CD14-positive monocyte (primary cell): ENCODE measurements around the gene UBAP2L. TPM values are rescaled to one million over a fixed set of nuclear protein-coding genes. Genes with fewer than 3 reads are reported as not detected.

ENCODE experiments used
- DNase-seq, 3 donors: peaks; one replicate each; pipeline ENCODE4 v3.0.0-alpha.2; 2011 to 2022
- H2AFZ ChIP-seq: 2 replicates; pipeline ENCODE4 v1.6.0; 2012; ENCODE audit warnings: mild to moderate bottlenecking, low read depth, low read length, inconsistent platforms; ENCODE audit not compliant: insufficient read depth, poor library complexity, severe bottlenecking
- H3K27ac ChIP-seq, 2 donors: 1 replicate in 1 of 2; 2 replicates in 1 of 2; pipeline ENCODE4 v1.5.1; 2012 to 2013; ENCODE audit warnings: low read length in 2 of 2, control low read depth in 1 of 2, inconsistent platforms in 1 of 2, low read depth in 1 of 2, mild to moderate bottlenecking in 1 of 2
- H3K27me3 ChIP-seq, 2 donors: one replicate each; pipeline versions ENCODE4 v1.6.0 to v1.6.1; 2011 to 2013; ENCODE audit warnings: low read length in 2 of 2; ENCODE audit not compliant: control insufficient read depth in 2 of 2, insufficient read depth in 2 of 2
- H3K36me3 ChIP-seq, 2 donors: replicated peaks in 1 of 2; 1 replicate in 1 of 2; 2 replicates in 1 of 2; pipeline versions ENCODE4 v1.5.1 to v1.6.1; 2012 to 2013; ENCODE audit warnings: low read length in 2 of 2, control low read depth in 1 of 2, inconsistent platforms in 1 of 2, mild to moderate bottlenecking in 1 of 2; ENCODE audit not compliant: insufficient read depth in 2 of 2, control insufficient read depth in 1 of 2
- H3K4me1 ChIP-seq, 2 donors: 1 replicate in 1 of 2; 2 replicates in 1 of 2; pipeline versions ENCODE4 v1.5.1 to v1.6.1; 2012 to 2013; ENCODE audit warnings: low read length in 2 of 2, control low read depth in 1 of 2, inconsistent platforms in 1 of 2, mild to moderate bottlenecking in 1 of 2, moderate library complexity in 1 of 2; ENCODE audit not compliant: insufficient read depth in 2 of 2, control insufficient read depth in 1 of 2
- H3K4me2 ChIP-seq: replicated peaks from 2 replicates; pipeline ENCODE3; 2012; ENCODE audit warnings: low read length, moderate library complexity, mild to moderate bottlenecking; ENCODE audit not compliant: poor library complexity, severe bottlenecking; ENCODE audit errors: extremely low read depth
- H3K4me3 ChIP-seq, 3 experiments: fragments of 200-600 bp in 1 of 3; sonication (generic) in 1 of 3; replicated peaks in 1 of 3; 1 replicate in 2 of 3; 2 replicates in 1 of 3; pipeline ENCODE4 v1.5.1; 2011 to 2013; ENCODE audit warnings: low read length in 3 of 3, mild to moderate bottlenecking in 3 of 3, control low read depth in 2 of 3, low read depth in 2 of 3, inconsistent platforms in 1 of 3, moderate library complexity in 1 of 3
- H3K79me2 ChIP-seq: 2 replicates; pipeline ENCODE4 v1.6.0; 2012; ENCODE audit warnings: mild to moderate bottlenecking, control low read depth, inconsistent platforms, low read length, moderate library complexity; ENCODE audit not compliant: insufficient read depth
- H3K9ac ChIP-seq: 2 replicates; pipeline ENCODE4 v1.6.0; 2017; ENCODE audit warnings: low read length, mild to moderate bottlenecking; ENCODE audit not compliant: insufficient read depth, poor library complexity, severe bottlenecking
- H3K9me3 ChIP-seq, 2 donors: replicated peaks in 1 of 2; 1 replicate in 1 of 2; 2 replicates in 1 of 2; pipeline versions ENCODE4 v1.5.1 to v1.6.1; 2012 to 2013; ENCODE audit warnings: low read length in 2 of 2, control low read depth in 1 of 2; ENCODE audit not compliant: control insufficient read depth in 1 of 2, insufficient read depth in 1 of 2
- H4K20me1 ChIP-seq: 2 replicates; pipeline ENCODE4 v1.6.0; 2012; ENCODE audit warnings: mild to moderate bottlenecking, low read length, control low read depth, moderate library complexity; ENCODE audit not compliant: insufficient read depth
- H3K27ac Mint-ChIP-seq, 7 donors: one replicate each; pipeline ENCODE4 v1.8.0; 2020; ENCODE audit warnings: mild to moderate bottlenecking in 7 of 7, mixed read lengths in 7 of 7, moderate library complexity in 6 of 7, inconsistent platforms in 2 of 7
- H3K27me3 Mint-ChIP-seq, 3 donors: one replicate each; pipeline ENCODE4 v1.8.0; 2021 to 2022; ENCODE audit warnings: low read depth in 3 of 3, mild to moderate bottlenecking in 3 of 3, mixed read lengths in 3 of 3, moderate library complexity in 3 of 3, inconsistent platforms in 1 of 3
- H3K36me3 Mint-ChIP-seq, 2 donors: one replicate each; pipeline ENCODE4 v1.8.0; 2020; ENCODE audit warnings: mixed read lengths in 2 of 2, inconsistent platforms in 1 of 2, mild to moderate bottlenecking in 1 of 2
- H3K4me1 Mint-ChIP-seq: one replicate; pipeline ENCODE4 v1.8.0; 2020; ENCODE audit warnings: mild to moderate bottlenecking, mixed read lengths
- H3K4me3 Mint-ChIP-seq, 2 donors: one replicate each; pipeline ENCODE4 v1.8.0; 2020; ENCODE audit warnings: mild to moderate bottlenecking in 2 of 2, mixed read lengths in 2 of 2, moderate library complexity in 1 of 2
- H3K9me3 Mint-ChIP-seq, 7 donors: one replicate each; pipeline ENCODE4 v1.8.0; 2020 to 2022; ENCODE audit warnings: mixed read lengths in 7 of 7, mild to moderate bottlenecking in 6 of 7, moderate library complexity in 6 of 7, inconsistent platforms in 2 of 7
- CTCF ChIP-seq: fragments of 200-600 bp; IDR thresholded peaks from one replicate; pipeline ENCODE4 v1.8.0; 2022; ENCODE audit warnings: antibody characterized with exemption, mild to moderate bottlenecking
- WGBS: methylation state at CpG from one replicate; pipeline ENCODE4 v1.1.5; 2013; ENCODE audit warnings: missing lambda C conversion rate; ENCODE audit not compliant: insufficient coverage; 5-methylcytosine and 5-hydroxymethylcytosine counted together
- intact Hi-C, 2 donors: fragments of 100-400 bp; cut with micrococcal nuclease; formaldehyde crosslinking; loops; one replicate each; pipeline versions ENCODE4 v1.15.0 to v1.15.1; 2023
- polyA plus RNA-seq, 3 donors: library from polyadenylated mRNA; depleted of rRNA in 1 of 3; unstranded in 2 of 3; stranded (reverse) in 1 of 3; fragments of 300-500 nt in 2 of 3; fragments of >200 nt in 1 of 3; fragmentation: Illumina TruSeq in 2 of 3; gene quantifications; 1 replicate in 2 of 3; 2 replicates in 1 of 3; pipeline ENCODE4 v1.2.3, GENCODE V29; 2012 to 2021

Gene UBAP2L
- polyA plus RNA-seq, 3 donors: 40.1 to 200 (median 46.8) TPM

- peaks cover 20% of the 10 kb centered on the region for H3K79me2 ChIP-seq
- H3K4me2 ChIP-seq: no peak overlapping the region
- no peak overlapping the region for H2AFZ ChIP-seq
- no CpG with 5 or more reads among the region's 2 CpGs for WGBS
- Mint-ChIP-seq H3K4me3 (no peak overlapping the region), H3K27ac (no peak overlapping the region), H3K27me3 (peaks cover 0 to 4% (median 0%) of the 10 kb centered on the region in 3 donors), H3K36me3 (peaks cover 3 to 4% of the 10 kb centered on the region in 2 donors), H3K4me1 (peaks cover 22% of the 10 kb centered on the region), H3K9me3 (peaks cover 0 to 4% (median 0%) of the 10 kb centered on the region in 7 donors)
- no peak overlapping the region for H3K9ac ChIP-seq
- H3K36me3 ChIP-seq: no peaks in the 10 kb centered on the region
- no peaks in the 10 kb centered on the region for H3K27me3 ChIP-seq
- intact Hi-C loops: loop anchor here in 1 of 2 donors (10.0 kb wide), 1 partner anchor 62 kb away; no protein-coding TSS in a partner anchor
- no peak overlapping the region for H3K27ac ChIP-seq
- no peaks in the 10 kb centered on the region for H3K9me3 ChIP-seq
- peaks cover 10% of the 10 kb centered on the region for H4K20me1 ChIP-seq
- TF ChIP-seq CTCF: no peak
- no peak overlapping the region for H3K4me3 ChIP-seq
- no peak for DNase-seq
- H3K4me1 ChIP-seq: peaks cover 18 to 25% of the 10 kb centered on the region in 2 donors
Measured at GRCh38 chr1:154186852-154187501, 33.8 kb upstream of the UBAP2L start.

GRCh38 chr1:154190550-154190949 is 30.2 kb upstream of the UBAP2L start:
- TF ChIP-seq CTCF: no peak
- Histone ChIP-seq H3K27ac (no peak overlapping the region), H4K20me1 (no peaks in the 10 kb centered on the region), H3K79me2 (no peaks in the 10 kb centered on the region), H3K27me3 (no peaks in the 10 kb centered on the region), H3K4me1 (peaks cover 26 to 35% of the 10 kb centered on the region in 2 donors), H3K4me2 (no peak overlapping the region), H2AFZ (no peak overlapping the region), H3K4me3 (no peak overlapping the region), H3K9me3 (no peaks in the 10 kb centered on the region), H3K36me3 (no peaks in the 10 kb centered on the region), H3K9ac (no peak overlapping the region)
- Mint-ChIP-seq H3K9me3 (no peaks in the 10 kb centered on the region), H3K4me3 (no peak overlapping the region), H3K27ac (no peak overlapping the region), H3K4me1 (peaks cover 42% of the 10 kb centered on the region), H3K36me3 (no peaks in the 10 kb centered on the region), H3K27me3 (peaks cover 0 to 3% (median 2%) of the 10 kb centered on the region in 3 donors)
- WGBS: no CpG with 5 or more reads among the region's 1 CpG
- intact Hi-C loops: no loop called here
- DNase-seq: no peak
